ENCODE data around the gene COP1.

The COP1 gene

GRCh38 chr1:176198413-176198812, 8.7 kb downstream of the COP1 start:
- DNase-seq, result no peak

- DNase-seq, result no peak
Measured at GRCh38 chr1:176196728-176197127, 10.4 kb downstream of the COP1 start.

GRCh38 chr1:176195547-176195946, 11.5 kb downstream of the COP1 start:
- DNase-seq, result no peak

DNA sequence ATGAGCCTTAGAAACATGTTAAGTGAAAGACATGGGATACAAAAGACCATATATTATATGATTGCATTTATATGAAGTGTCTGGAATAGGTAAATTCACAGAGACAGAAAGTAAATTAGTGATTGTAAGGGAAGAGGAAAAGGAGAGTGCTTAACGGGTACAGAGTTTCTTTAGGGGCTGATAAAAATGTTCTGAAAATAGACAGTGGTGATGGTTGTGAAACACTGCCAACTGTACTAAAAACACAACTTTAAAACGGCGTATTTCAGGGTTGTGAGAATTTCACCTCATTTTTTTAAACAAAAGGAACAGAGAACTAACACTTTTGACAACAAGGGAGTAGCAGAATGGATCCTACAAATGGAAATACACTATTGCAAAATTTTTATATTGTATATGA, 13.4 kb downstream of the COP1 start:
- DNase-seq, result no peak

- DNase-seq, result no peak
Measured at GRCh38 chr1:176193023-176193422, 14.1 kb downstream of the COP1 start.

DNA sequence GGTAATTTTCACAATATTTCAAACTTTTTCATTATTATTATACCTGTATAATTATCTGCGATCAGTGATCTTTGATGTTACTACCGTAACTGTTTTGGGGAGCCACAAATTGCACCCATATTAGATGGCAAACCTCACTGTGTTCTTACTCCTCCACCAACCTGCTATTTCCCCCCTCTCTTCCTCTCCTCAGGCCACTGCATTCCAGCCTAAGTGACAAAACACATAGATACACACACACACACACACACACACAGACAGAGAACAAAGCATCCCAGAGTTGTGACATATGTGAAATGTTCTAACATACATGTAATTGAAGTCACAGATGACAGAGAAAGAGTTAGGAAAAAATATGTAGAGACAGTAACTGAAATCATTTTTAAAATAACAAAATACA, 18.5 kb downstream of the COP1 start:
- DNase-seq, result no peak

GRCh38 chr1:176187001-176187400, 20.1 kb downstream of the COP1 start:
- DNase-seq, result no peak

GRCh38 chr1:176183618-176184017, 23.5 kb downstream of the COP1 start:
- no peak for DNase-seq

- no peak for DNase-seq
Measured at GRCh38 chr1:176178316-176178715, 28.8 kb downstream of the COP1 start.

DNA sequence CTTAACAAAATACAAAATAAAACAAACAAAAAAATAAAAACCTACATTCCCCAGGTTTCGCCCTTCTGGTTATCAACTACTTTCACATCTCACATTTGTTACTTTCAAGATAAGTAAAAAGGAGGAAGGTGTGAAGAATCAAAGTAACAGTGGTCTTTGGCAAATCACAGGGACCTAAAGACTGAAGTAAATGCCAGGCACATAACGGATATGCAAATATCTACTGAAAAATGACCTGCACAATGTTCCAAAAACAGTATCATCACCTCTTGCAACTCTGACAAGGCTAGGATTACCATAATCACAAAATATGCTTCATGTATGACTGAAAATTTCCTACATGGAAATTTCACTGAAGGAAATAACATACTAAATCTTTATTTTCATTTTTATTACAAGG, 29.3 kb downstream of the COP1 start:
- DNase-seq, result no peak

DNA sequence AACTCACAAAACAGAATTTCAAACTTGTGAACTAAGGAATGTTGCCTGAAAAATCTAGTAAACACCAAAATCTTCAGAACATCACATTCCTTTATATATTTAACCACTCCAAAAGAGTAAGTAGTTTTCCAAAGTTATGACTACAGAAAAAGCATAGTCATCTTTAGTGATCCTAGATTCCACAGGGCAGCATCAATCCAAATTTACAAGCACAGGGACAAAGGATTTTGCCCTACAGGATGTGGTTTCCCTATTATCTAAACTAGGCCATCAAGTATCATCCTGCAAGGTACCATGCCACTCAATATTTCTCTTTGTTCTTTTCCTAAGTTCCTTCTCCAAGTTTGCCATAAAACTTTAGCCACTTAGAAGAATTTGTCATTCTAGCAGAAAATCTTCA, 33.0 kb downstream of the COP1 start:
- no peak for DNase-seq

DNA sequence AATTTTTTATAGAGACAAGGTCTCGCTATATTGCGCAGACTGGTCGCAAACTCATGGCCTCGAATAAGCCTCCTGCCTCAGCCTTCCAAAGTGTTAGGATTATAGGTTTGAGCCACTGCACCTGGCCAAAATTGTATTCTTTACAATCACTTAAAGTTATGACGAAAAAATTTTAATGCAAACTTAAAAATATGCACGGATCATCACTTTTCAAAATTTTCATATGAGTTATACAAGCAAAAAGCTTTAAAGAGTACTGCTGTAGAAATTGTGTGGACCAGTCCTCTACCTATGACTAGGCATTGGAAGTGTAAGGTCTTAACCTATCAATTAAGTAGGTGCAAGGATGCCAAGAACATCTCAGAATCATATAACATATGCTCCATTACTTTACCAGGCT, 34.9 kb downstream of the COP1 start:
- DNase-seq, result no peak

DNA sequence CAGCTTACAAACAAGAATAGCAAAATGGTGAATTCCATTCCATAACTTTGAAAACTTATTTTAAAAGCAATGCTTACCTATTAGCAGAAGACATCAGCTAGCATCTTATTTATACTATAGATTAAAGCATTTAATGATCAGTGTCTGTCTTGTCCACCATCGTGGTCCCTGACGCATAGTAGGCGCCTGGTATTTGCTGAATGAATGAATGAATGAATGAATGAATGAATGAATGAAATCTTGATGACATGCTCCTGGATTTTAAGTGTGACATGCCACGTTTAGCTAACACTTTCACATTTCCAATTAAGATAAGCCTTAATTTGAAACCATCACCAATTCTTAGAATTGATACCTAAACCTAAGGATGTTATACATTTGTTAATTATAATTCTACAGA, 39.9 kb downstream of the COP1 start:
- no peak for DNase-seq

- DNase-seq, result no peak
Measured at GRCh38 chr1:176165573-176165972, 41.5 kb downstream of the COP1 start.

- no peak for DNase-seq
Measured at GRCh38 chr1:176164014-176164678, 42.9 kb downstream of the COP1 start.

DNA sequence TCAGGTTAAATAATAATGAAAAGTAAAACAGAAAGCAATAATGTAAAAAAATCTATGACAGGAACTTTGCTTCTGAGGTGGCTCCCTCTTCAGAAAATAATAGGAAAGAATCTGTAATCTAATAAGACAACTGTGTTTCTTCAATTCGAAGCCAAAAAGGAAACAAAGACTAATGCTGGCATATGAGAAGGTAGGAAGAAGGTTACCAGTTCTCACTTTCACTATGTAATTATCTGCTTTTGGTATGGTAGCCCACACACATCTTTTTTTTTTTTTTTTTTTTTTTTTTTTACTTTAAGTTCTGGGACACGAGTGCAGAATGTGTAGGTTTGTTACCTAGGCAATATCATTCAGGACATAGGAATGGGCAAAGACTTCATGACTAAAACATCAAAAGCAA, 47.1 kb downstream of the COP1 start:
- DNase-seq, result no peak

GRCh38 chr1:176157995-176158394, 49.1 kb downstream of the COP1 start:
- no peak for DNase-seq

- DNase-seq, result no peak
Measured at GRCh38 chr1:176149939-176150807, 56.9 kb downstream of the COP1 start.

DNA sequence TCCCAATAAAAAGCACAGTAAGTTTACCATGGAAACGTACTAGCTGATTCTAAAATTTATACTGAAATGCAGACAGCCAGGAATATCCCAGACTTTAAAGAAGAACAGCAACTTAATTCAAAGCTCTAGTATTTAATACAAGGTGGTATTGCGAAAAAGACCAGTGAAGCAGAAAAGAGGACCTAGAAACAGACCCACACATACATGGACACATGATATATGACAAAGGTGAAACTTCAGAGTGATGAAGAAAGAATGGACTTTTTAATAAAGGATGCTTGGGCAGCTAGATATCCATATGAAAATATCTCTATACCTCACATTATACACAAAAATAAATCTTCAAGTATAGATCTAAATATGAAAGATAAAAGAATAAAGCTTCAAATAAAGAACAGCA, 62.6 kb downstream of the COP1 start:
- DNase-seq, result peak; percentile 15 to 35

GRCh38 chr1:176142973-176143372, 64.1 kb downstream of the COP1 start:
- DNase-seq, result no peak

- DNase-seq, result no peak
Measured at GRCh38 chr1:176141449-176141848, 65.6 kb downstream of the COP1 start.

DNA sequence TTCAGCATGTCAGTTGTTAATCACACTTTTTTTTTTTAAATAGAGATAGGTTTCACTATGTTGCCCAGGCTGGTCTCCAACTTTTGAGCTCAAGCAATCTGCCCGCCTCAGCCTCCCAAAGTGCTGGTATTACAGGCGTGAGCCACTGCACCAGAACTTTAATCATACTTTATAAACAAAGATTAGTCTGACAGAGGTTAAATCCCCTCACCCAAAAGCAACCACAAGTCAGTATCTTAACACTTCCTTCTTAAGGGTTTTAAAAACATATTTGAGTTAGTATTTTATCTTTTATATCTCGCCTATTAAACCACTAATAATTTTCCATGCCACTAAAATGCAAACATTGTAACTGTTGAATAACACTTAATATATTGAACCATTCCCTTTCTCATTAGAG, 70.2 kb downstream of the COP1 start:
- DNase-seq, result no peak

- DNase-seq, result no peak
Measured at GRCh38 chr1:176134666-176135065, 72.4 kb downstream of the COP1 start.

GRCh38 chr1:176122282-176122681, 84.8 kb downstream of the COP1 start:
- no peak for DNase-seq

DNA sequence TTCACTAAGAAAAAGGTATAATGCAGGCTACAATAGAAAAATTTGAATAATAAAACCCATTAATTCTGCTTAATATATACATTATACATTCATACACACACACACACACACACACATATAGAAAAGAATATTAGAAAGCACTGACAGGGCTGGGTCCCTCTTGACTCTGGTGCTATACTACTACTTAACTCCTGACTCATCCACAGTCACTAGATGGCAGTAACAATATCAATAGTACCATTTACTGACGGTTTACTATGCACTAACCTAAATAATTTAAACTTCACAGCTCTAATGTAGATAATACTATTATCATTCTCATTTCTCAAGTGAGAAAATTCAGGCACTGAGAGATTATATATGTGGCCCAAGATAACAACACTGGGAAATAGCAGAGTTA, 87.5 kb downstream of the COP1 start:
- peak; percentile 19 to 32 for DNase-seq
